SK-N-SH treated with all-trans-retinoic acid at 6 μM for 48 hours (cell line): ENCODE measurements around the gene FBXL17.

ENCODE experiments used
- ATAC-seq: fragments of 200-7000 bp; cut with Tn5 transposase; 3 replicates; pipeline ENCODE4 v1.9.1; 2020; ENCODE audit warnings: mild to moderate bottlenecking, moderate library complexity
- ARNTL ChIP-seq: fragments of 450-650 bp; formaldehyde crosslinking; IDR thresholded peaks from 2 replicates; pipeline ENCODE4 v1.5.0; 2020; ENCODE audit warnings: low read depth, mild to moderate bottlenecking, moderate library complexity, borderline replicate concordance
- BACH2 ChIP-seq: fragments of 250-450 bp; sonication (Bioruptor Pico); IDR thresholded peaks from 2 replicates; pipeline ENCODE4 v1.9.0; 2021; ENCODE audit warnings: mild to moderate bottlenecking, borderline replicate concordance
- CREB5 ChIP-seq: fragments of 250-450 bp; sonication (Bioruptor Pico); IDR thresholded peaks from 2 replicates; pipeline ENCODE4 v1.5.1; 2020; ENCODE audit warnings: low read depth, mild to moderate bottlenecking, moderate library complexity
- CSDC2 ChIP-seq: fragments of 250-450 bp; sonication (Bioruptor Pico); IDR thresholded peaks from 2 replicates; pipeline ENCODE4 v1.5.0; 2020; ENCODE audit warnings: mild to moderate bottlenecking, moderate library complexity
- GLIS3 ChIP-seq: fragments of 250-450 bp; sonication (Bioruptor Pico); IDR thresholded peaks from 2 replicates; pipeline ENCODE4 v1.5.0; 2020; ENCODE audit warnings: mild to moderate bottlenecking, moderate library complexity
- ISL1 ChIP-seq: fragments of 250-450 bp; sonication (Bioruptor Pico); IDR thresholded peaks from 2 replicates; pipeline ENCODE4 v2.1.2; 2022; ENCODE audit warnings: mild to moderate bottlenecking, moderate library complexity
- OSR1 ChIP-seq: fragments of 250-450 bp; sonication (Bioruptor Pico); IDR thresholded peaks from 2 replicates; pipeline ENCODE4 v1.8.0; 2022; ENCODE audit warnings: moderate library complexity, mild to moderate bottlenecking, inconsistent platforms
- POU6F1 ChIP-seq: fragments of 250-450 bp; sonication (Bioruptor Pico); IDR thresholded peaks from 2 replicates; pipeline ENCODE4 v1.8.0; 2021; ENCODE audit warnings: low read depth, mild to moderate bottlenecking, moderate library complexity, borderline replicate concordance
- PPARA ChIP-seq: fragments of 250-450 bp; sonication (Bioruptor Pico); IDR thresholded peaks from 2 replicates; pipeline ENCODE4 v1.5.0; 2020; ENCODE audit warnings: mild to moderate bottlenecking, borderline replicate concordance
- RARB ChIP-seq: fragments of 250-450 bp; sonication (Bioruptor Pico); IDR thresholded peaks from 2 replicates; pipeline ENCODE4 v1.8.0; 2021; ENCODE audit warnings: mild to moderate bottlenecking, moderate library complexity
- TOX ChIP-seq: fragments of 250-450 bp; sonication (Bioruptor Pico); IDR thresholded peaks from 2 replicates; pipeline ENCODE4 v1.8.0; 2021; ENCODE audit warnings: mild to moderate bottlenecking, moderate library complexity, borderline replicate concordance
- ZC3H10 ChIP-seq: fragments of 250-450 bp; sonication (Bioruptor Pico); IDR thresholded peaks from 2 replicates; pipeline ENCODE4 v1.5.1; 2021; ENCODE audit warnings: mild to moderate bottlenecking, moderate library complexity
- ZFP3 ChIP-seq: fragments of 250-450 bp; sonication (Bioruptor Pico); IDR thresholded peaks from 2 replicates; pipeline ENCODE4 v1.5.0; 2020; ENCODE audit warnings: mild to moderate bottlenecking, moderate library complexity
- ZFP30 ChIP-seq: fragments of 450-650 bp; formaldehyde crosslinking; IDR thresholded peaks from 2 replicates; pipeline ENCODE4 v1.5.0; 2022; ENCODE audit warnings: mild to moderate bottlenecking, moderate library complexity
- ZNF565 ChIP-seq: fragments of 450-650 bp; formaldehyde crosslinking; conservative IDR thresholded peaks from 2 replicates; pipeline ENCODE4 v1.5.0; 2020; ENCODE audit warnings: low read depth, mild to moderate bottlenecking, moderate library complexity
- TF ChIP-seq, protein P1 (sequence below): fragments of 250-450 bp; sonication (Bioruptor Pico); IDR thresholded peaks from 2 replicates; pipeline ENCODE4 v1.5.0; 2020; ENCODE audit warnings: mild to moderate bottlenecking, moderate library complexity
- TF ChIP-seq, protein P2 (sequence below): fragments of 250-450 bp; sonication (Bioruptor Pico); IDR thresholded peaks from 2 replicates; pipeline ENCODE4 v1.8.0; 2020; ENCODE audit warnings: mild to moderate bottlenecking, moderate library complexity, borderline replicate concordance

FBXL17 gene

GRCh38 chr5:108280960-108281569 is 100.8 kb downstream of the FBXL17 start:
- TF ChIP-seq POU6F1, result no peak
- no peak for TF ChIP-seq ZFP3 (CRISPR knock-in tag)
- no peak for TF ChIP-seq ISL1 (CRISPR knock-in tag)
- no peak for TF ChIP-seq CREB5 (CRISPR knock-in tag)
- TF ChIP-seq ARNTL (CRISPR knock-in tag), result no peak
- no peak for TF ChIP-seq PPARA (CRISPR knock-in tag)
- TF ChIP-seq, all 23 proteins: peak for 0
- ATAC-seq, result no peak

DNA sequence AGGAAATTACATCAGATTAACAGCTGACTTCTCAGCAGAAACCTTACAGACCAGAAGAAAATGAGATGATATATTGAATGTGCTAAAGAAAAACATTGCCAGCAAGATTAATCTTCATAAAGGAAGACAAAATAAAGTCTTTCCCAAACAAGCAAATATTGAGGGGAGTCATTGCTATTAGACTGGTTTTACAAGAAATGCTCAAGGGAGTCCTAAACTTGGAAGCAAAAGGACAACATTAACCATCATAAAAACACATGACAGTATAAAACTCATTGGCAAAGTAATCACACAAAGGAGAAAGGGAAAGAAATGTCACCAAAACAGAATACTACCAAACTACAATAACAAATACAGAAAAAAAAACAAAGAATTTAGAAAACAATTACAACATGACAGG is 101.7 kb downstream of the FBXL17 start:
- no peak for ATAC-seq
- TF ChIP-seq ARNTL (CRISPR knock-in tag) (no peak), ZC3H10 (CRISPR knock-in tag) (no peak), ZNF565 (no peak), POU6F1 (no peak), RARB (CRISPR knock-in tag) (no peak), GLIS3 (CRISPR knock-in tag) (no peak), ZFP30 (CRISPR knock-in tag) (no peak)
- TF ChIP-seq, protein P1, sequence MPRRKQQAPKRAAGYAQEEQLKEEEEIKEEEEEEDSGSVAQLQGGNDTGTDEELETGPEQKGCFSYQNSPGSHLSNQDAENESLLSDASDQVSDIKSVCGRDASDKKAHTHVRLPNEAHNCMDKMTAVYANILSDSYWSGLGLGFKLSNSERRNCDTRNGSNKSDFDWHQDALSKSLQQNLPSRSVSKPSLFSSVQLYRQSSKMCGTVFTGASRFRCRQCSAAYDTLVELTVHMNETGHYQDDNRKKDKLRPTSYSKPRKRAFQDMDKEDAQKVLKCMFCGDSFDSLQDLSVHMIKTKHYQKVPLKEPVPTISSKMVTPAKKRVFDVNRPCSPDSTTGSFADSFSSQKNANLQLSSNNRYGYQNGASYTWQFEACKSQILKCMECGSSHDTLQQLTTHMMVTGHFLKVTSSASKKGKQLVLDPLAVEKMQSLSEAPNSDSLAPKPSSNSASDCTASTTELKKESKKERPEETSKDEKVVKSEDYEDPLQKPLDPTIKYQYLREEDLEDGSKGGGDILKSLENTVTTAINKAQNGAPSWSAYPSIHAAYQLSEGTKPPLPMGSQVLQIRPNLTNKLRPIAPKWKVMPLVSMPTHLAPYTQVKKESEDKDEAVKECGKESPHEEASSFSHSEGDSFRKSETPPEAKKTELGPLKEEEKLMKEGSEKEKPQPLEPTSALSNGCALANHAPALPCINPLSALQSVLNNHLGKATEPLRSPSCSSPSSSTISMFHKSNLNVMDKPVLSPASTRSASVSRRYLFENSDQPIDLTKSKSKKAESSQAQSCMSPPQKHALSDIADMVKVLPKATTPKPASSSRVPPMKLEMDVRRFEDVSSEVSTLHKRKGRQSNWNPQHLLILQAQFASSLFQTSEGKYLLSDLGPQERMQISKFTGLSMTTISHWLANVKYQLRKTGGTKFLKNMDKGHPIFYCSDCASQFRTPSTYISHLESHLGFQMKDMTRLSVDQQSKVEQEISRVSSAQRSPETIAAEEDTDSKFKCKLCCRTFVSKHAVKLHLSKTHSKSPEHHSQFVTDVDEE (CRISPR knock-in tag), result no peak

DNA sequence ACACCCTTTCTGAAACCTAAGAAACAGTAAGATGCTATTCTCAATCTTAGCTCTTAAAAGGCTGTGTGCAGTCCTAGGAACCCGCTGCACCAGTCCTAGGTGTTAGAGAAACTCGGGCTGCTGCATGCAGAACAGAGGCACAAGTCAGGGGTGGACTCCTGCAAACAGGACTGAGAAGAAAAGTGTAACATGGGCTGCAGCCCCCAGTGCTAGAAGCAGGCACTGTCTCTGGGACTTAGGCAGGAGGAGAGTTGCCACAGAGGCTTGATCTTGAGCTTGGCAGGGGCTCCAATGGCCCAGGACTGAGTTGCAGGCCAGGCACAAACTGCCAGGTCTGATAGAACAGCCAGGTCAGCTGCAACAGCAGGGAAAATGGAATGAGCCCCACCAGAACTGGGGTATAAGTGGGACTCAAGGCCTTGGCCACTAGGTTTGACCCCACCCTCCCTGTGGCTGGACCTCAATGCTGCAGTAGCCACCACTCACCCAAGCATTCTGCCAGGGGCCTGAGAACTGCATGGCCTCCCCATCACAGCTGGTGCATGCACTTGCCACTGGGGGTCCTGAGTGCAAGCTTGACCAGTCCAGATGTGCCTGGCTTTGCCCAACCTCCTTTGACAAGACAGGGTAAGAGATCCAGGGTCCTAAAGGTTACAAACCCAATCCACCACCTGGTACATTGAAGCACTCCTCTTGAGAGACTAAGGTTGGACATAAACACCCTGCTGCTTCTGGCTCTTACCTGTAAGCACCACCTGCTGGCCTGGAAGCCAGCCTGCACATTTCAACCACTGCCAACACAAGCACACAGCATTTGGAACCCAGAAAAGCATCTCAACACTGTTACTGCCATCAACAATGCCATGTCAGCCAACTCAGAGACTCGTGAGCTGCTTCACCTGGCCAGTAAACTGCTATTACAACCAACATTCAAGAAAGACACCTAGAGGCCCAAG is 103.3 kb downstream of the FBXL17 start:
- ATAC-seq, result no peak
- TF ChIP-seq ZNF565 (no peak), CREB5 (CRISPR knock-in tag) (no peak), OSR1 (CRISPR knock-in tag) (no peak), BACH2 (no peak), ARNTL (CRISPR knock-in tag) (no peak), TOX (CRISPR knock-in tag) (no peak), PPARA (CRISPR knock-in tag) (no peak), CSDC2 (no peak)
- TF ChIP-seq, protein P2, sequence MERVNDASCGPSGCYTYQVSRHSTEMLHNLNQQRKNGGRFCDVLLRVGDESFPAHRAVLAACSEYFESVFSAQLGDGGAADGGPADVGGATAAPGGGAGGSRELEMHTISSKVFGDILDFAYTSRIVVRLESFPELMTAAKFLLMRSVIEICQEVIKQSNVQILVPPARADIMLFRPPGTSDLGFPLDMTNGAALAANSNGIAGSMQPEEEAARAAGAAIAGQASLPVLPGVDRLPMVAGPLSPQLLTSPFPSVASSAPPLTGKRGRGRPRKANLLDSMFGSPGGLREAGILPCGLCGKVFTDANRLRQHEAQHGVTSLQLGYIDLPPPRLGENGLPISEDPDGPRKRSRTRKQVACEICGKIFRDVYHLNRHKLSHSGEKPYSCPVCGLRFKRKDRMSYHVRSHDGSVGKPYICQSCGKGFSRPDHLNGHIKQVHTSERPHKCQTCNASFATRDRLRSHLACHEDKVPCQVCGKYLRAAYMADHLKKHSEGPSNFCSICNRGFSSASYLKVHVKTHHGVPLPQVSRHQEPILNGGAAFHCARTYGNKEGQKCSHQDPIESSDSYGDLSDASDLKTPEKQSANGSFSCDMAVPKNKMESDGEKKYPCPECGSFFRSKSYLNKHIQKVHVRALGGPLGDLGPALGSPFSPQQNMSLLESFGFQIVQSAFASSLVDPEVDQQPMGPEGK (CRISPR knock-in tag), result no peak
